ENCODE results near the gene CHD8. TPM values are rescaled to one million over a fixed set of nuclear protein-coding genes. Genes with fewer than 3 reads are reported as not detected.
A peak's percentile ranks its signal among the peaks of the same experiment; 100 is the strongest.

Gene CHD8
- total RNA-seq, 2 experiments from 2014 or later = 119 to 128 TPM

GRCh38 chr14:21476925-21477681 lies 21.2 kb upstream of the CHD8 start, which contains the start of the genes RAB2B and TOX4:
Gene RAB2B (minus strand): TSS chr14:21476959. CDS start chr14:21476872, 87 bp downstream.
Gene TOX4 (plus strand): TSS chr14:21477195. CDS start chr14:21477279, 84 bp downstream.
- DNase-seq (peak; percentile 90 to 99 (median 92)), ATAC-seq (ENCODE audit: poor library complexity) (peak; percentile 96)
- Histone ChIP-seq H3K27ac (ENCODE audit: low read depth in 1 of 2, low read length in 2 of 2) (peak within 1 kb of the TSS; percentile 73 to 94), H3K4me3 (ENCODE audit: low read length) (peak within 1 kb of the TSS; percentile 99), H3K4me1 (ENCODE audit: insufficient read depth, low read length) (peaks cover 20% of the 10 kb centered on the region), H3K9me3 (ENCODE audit: control insufficient read depth in 1 of 2, insufficient read depth in 1 of 2, low read length in 2 of 2) (no peaks in the 10 kb centered on the region), H3K36me3 (ENCODE audit: insufficient read depth, low read length) (peaks cover 39% of the 10 kb centered on the region), H3K27me3 (ENCODE audit: control insufficient read depth in 1 of 2, insufficient read depth in 2 of 2, low read length in 2 of 2) (no peaks in the 10 kb centered on the region)
- Mint-ChIP-seq H3K4me1 (ENCODE audit: low read depth) (peaks cover 48% of the 10 kb centered on the region), H3K27ac (peak within 1 kb of the TSS; percentile 94), H3K4me3 (peak within 1 kb of the TSS; percentile 99), H3K27me3 (no peaks in the 10 kb centered on the region), H3K9me3 (no peaks in the 10 kb centered on the region), H3K36me3 (ENCODE audit: low read depth) (peaks cover 54% of the 10 kb centered on the region)
- TF ChIP-seq, protein P1, sequence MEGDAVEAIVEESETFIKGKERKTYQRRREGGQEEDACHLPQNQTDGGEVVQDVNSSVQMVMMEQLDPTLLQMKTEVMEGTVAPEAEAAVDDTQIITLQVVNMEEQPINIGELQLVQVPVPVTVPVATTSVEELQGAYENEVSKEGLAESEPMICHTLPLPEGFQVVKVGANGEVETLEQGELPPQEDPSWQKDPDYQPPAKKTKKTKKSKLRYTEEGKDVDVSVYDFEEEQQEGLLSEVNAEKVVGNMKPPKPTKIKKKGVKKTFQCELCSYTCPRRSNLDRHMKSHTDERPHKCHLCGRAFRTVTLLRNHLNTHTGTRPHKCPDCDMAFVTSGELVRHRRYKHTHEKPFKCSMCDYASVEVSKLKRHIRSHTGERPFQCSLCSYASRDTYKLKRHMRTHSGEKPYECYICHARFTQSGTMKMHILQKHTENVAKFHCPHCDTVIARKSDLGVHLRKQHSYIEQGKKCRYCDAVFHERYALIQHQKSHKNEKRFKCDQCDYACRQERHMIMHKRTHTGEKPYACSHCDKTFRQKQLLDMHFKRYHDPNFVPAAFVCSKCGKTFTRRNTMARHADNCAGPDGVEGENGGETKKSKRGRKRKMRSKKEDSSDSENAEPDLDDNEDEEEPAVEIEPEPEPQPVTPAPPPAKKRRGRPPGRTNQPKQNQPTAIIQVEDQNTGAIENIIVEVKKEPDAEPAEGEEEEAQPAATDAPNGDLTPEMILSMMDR (IDR thresholded peaks at IDR 0.05) = peak; percentile 95
- POLR2A ChIA-PET = interaction anchor here (0.6 to 4.0 kb wide), 11 partner anchors 20 to 1618 kb away, joined by 3 to 44 read pairs (median 4); partner anchors contain the start of genes ACIN1, C14orf119, CHD8 and METTL3
- intact Hi-C loops (cut with DNase I, micrococcal nuclease) = loop anchor here (1.0 to 2.0 kb wide), 9 partner anchors 21 to 236 kb away; partner anchors contain the start of genes CHD8 (in 2 of the 2), METTL3 (in 2 of the 2) and SUPT16H (in 1 of the 2)
- CTCF ChIA-PET = interaction anchor here (0.7 to 3.1 kb wide), 16 partner anchors 11 to 92 kb away, joined by 3 to 45 read pairs (median 4); partner anchors contain the start of genes CHD8, METTL3, SALL2 and SUPT16H

GRCh38 chr14:21476523-21476924 lies 20.6 kb upstream of the CHD8 start:
- Histone ChIP-seq H3K36me3 (ENCODE audit: insufficient read depth, low read length) (peaks cover 34% of the 10 kb centered on the region), H3K27ac (ENCODE audit: low read depth in 1 of 2, low read length in 2 of 2) (peak overlapping the region; percentile 73 to 94), H3K27me3 (ENCODE audit: control insufficient read depth in 1 of 2, insufficient read depth in 2 of 2, low read length in 2 of 2) (no peaks in the 10 kb centered on the region), H3K4me1 (ENCODE audit: insufficient read depth, low read length) (peaks cover 20% of the 10 kb centered on the region), H3K4me3 (ENCODE audit: low read length) (peak overlapping the region; percentile 99), H3K9me3 (ENCODE audit: control insufficient read depth in 1 of 2, insufficient read depth in 1 of 2, low read length in 2 of 2) (no peaks in the 10 kb centered on the region)
- intact Hi-C loops (cut with DNase I, micrococcal nuclease) = loop anchor here (1.0 to 2.0 kb wide), 3 partner anchors 20 to 40 kb away; partner anchors contain the start of genes CHD8 (in 1 of the 2) and METTL3 (in 1 of the 2)
- peak overlapping the region; percentile 94 for H3K27ac Mint-ChIP-seq
- peaks cover 53% of the 10 kb centered on the region for H3K36me3 Mint-ChIP-seq (ENCODE audit: low read depth)
- ATAC-seq (ENCODE audit: poor library complexity) = peak; percentile 52
- ChIA-PET POLR2A (interaction anchor here (0.6 to 4.0 kb wide), 12 partner anchors 12 to 1619 kb away, joined by 3 to 44 read pairs (median 6); partner anchors contain the start of genes ACIN1, C14orf119, CHD8 and METTL3), CTCF (interaction anchor here (0.7 to 3.1 kb wide), 10 partner anchors 15 to 94 kb away, joined by 3 to 45 read pairs (median 5); partner anchors contain the start of genes CHD8, METTL3, SALL2 and SUPT16H)
- TF ChIP-seq, protein P1 (IDR thresholded peaks at IDR 0.05) = no peak
- DNase-seq = peak in 7 of 14 experiments; percentile 74 to 92 (median 83)
- H3K9me3 Mint-ChIP-seq = no peaks in the 10 kb centered on the region
- H3K4me1 Mint-ChIP-seq (ENCODE audit: low read depth) = peaks cover 48% of the 10 kb centered on the region
- H3K4me3 Mint-ChIP-seq = peak overlapping the region; percentile 99
- H3K27me3 Mint-ChIP-seq = no peaks in the 10 kb centered on the region

Measured in CD4-positive, alpha-beta T cell (primary cell).